Hepatocyte (in vitro differentiated cells): ENCODE data around the gene DBT.

Source experiments
- CTCF ChIP-seq: fragments of 200-600 bp; sonication (generic); IDR thresholded peaks from 2 replicates; pipeline ENCODE4 v1.5.1; 2016; ENCODE audit warnings: antibody characterized with exemption, mild to moderate bottlenecking; ENCODE audit not compliant: poor library complexity
- EZH2 ChIP-seq: fragments of 200-600 bp; sonication (generic); IDR thresholded peaks from 2 replicates; pipeline ENCODE4 v1.6.1; 2016; ENCODE audit warnings: antibody characterized with exemption, mild to moderate bottlenecking, borderline replicate concordance

GRCh38 chr1:100239961-100240360 is 9.7 kb downstream of the DBT start:
- TF ChIP-seq CTCF (no peak), EZH2 (no peak)
